ENCODE measurements around the gene HLCS.

- TF ChIP-seq, protein P1, sequence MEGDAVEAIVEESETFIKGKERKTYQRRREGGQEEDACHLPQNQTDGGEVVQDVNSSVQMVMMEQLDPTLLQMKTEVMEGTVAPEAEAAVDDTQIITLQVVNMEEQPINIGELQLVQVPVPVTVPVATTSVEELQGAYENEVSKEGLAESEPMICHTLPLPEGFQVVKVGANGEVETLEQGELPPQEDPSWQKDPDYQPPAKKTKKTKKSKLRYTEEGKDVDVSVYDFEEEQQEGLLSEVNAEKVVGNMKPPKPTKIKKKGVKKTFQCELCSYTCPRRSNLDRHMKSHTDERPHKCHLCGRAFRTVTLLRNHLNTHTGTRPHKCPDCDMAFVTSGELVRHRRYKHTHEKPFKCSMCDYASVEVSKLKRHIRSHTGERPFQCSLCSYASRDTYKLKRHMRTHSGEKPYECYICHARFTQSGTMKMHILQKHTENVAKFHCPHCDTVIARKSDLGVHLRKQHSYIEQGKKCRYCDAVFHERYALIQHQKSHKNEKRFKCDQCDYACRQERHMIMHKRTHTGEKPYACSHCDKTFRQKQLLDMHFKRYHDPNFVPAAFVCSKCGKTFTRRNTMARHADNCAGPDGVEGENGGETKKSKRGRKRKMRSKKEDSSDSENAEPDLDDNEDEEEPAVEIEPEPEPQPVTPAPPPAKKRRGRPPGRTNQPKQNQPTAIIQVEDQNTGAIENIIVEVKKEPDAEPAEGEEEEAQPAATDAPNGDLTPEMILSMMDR (IDR thresholded peaks at IDR 0.05; ENCODE audit: extremely low read depth in 1 of 2, insufficient read depth in 1 of 2, low read depth in 1 of 2, low read length in 2 of 2) = no peak
- no peak for TF ChIP-seq EZH2 (IDR thresholded peaks at IDR 0.05; ENCODE audit: borderline replicate concordance, low read depth, low read length, severe bottlenecking)
- TF ChIP-seq POLR2A (IDR thresholded peaks at IDR 0.05; ENCODE audit: low read depth, low read length) = no peak
- TF ChIP-seq GATA2 (IDR thresholded peaks at IDR 0.05; ENCODE audit: insufficient read depth, insufficient read length, low read depth, low read length) = no peak
- no peak for TF ChIP-seq POLR2AphosphoS5 (IDR thresholded peaks at IDR 0.05; ENCODE audit: insufficient read depth, low read depth, low read length)
- TF ChIP-seq, protein P2, sequence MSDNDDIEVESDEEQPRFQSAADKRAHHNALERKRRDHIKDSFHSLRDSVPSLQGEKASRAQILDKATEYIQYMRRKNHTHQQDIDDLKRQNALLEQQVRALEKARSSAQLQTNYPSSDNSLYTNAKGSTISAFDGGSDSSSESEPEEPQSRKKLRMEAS (IDR thresholded peaks at IDR 0.05; ENCODE audit: insufficient read depth, insufficient read length) = no peak
- no peak for TF ChIP-seq JUN (IDR thresholded peaks at IDR 0.05; ENCODE audit: borderline replicate concordance, insufficient read depth, insufficient read length, low read depth)
- TF ChIP-seq MYC (IDR thresholded peaks at IDR 0.05; ENCODE audit: low read depth, low read length) = no peak
- TF ChIP-seq FOS (IDR thresholded peaks at IDR 0.05; ENCODE audit: borderline replicate concordance, insufficient read depth, low read length) = no peak
These were observed 127.3 kb downstream of the HLCS start for GRCh38 chr21:36839123-36839522.

Data from endothelial cell of umbilical vein (primary cell).